ENCODE data around the gene KNSTRN.

KNSTRN gene

GRCh38 chr15:40437752-40438687 lies 55.5 kb downstream of the KNSTRN start:
- intact Hi-C loops (cut with DNase I): no loop called here
- no peak for DNase-seq

DNA sequence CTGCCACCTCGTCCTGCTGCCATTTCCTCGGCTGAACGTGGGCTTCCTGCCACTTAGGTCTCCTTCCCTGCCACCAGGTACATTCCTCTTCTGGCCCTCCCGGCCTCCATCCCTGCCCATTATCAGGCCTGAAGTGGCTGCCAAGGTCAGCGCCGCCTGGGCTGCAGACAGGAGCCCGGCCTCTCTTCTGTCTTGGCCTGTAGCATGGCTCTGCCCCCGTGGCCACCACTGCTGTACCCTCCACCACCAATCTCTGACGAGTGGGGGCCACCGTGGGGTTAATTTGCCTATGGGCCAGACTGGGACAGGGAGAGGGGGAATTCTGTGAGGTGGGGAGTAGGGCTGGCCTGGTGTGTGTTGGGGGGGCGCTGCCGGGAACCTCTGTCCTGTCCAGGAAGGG lies 56.2 kb downstream of the KNSTRN start:
- intact Hi-C loops (cut with DNase I): no loop called here
- DNase-seq: no peak

DNA sequence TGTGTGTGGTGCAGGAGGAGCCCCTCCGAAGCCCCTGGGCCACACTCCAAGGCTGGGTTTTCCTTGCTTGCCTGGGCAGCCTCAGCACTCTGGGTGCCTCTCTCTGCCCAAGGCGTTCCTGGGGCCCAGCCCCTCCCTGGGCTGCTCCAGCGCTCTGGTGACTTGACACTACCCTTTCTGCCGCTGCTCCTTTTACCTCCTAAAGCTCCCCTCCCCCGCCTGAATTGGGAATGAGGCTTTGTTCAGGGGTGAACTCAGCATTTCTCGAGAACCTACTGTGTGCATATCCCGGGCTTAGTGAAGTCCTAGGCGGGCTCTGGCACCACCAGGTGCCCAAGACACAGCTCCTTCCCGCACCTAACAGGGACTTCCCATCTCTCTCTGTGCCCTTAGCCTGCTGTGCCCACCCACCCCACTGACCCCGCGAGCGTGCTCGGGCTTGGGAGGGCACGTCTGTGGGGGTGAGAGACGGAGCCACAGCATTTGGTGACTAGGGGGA lies 57.0 kb downstream of the KNSTRN start:
- intact Hi-C loops (cut with DNase I): no loop called here
- peak in 23 of 42 donors; percentile 20 to 74 (median 45) for DNase-seq

DNA sequence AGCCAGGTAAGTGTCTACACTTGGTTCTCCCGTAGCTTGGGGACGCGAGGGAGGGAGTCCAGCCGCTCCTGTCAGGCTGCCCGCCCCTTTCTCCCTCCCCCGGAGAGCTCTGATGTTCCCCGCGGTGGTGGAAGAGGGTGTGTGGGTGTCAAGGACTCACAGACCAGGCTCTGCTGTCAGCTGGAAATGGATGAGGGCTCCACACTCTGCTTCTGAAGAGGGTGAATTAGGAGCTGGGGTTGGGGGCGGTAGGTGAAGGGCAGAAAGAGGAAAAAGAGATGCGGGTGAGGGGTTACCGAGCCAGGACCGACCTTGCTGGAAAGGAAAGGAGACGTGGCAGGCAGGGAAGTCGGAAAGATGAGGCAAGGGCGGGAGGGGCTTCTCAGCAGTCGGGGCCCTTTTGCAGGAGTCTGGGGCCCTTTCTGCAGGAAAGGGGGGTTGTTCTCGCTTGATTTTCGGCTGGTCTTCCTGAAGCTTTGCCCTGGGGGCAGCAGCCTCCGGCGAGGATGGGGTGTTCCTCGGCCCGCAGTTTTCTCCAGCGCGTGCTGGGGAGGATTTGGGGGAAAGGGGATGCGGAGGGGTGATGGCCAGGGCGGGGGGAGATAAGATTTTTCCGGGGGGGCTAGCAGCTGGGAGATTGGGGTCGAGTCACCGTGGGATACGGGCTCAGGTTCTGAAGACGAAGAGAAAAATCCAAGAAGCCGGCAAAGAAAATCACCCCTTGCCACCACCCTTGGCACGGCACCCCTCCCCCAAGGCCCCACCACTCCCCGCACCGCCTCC lies 57.6 kb downstream of the KNSTRN start:
- intact Hi-C loops (cut with DNase I): no loop called here
- DNase-seq: peak in 30 of 42 donors; percentile 24 to 82 (median 46)

- intact Hi-C loops (cut with DNase I): no loop called here
- DNase-seq: peak; percentile 93 to 100 (median 99)
These were observed 58.4 kb downstream of the KNSTRN start, which contains the start of gene BAHD1 for GRCh38 chr15:40440743-40441564. Gene BAHD1, plus strand, starts transcription at chr15:40440953. Its CDS starts 17,512 bp downstream, at chr15:40458465.

DNA sequence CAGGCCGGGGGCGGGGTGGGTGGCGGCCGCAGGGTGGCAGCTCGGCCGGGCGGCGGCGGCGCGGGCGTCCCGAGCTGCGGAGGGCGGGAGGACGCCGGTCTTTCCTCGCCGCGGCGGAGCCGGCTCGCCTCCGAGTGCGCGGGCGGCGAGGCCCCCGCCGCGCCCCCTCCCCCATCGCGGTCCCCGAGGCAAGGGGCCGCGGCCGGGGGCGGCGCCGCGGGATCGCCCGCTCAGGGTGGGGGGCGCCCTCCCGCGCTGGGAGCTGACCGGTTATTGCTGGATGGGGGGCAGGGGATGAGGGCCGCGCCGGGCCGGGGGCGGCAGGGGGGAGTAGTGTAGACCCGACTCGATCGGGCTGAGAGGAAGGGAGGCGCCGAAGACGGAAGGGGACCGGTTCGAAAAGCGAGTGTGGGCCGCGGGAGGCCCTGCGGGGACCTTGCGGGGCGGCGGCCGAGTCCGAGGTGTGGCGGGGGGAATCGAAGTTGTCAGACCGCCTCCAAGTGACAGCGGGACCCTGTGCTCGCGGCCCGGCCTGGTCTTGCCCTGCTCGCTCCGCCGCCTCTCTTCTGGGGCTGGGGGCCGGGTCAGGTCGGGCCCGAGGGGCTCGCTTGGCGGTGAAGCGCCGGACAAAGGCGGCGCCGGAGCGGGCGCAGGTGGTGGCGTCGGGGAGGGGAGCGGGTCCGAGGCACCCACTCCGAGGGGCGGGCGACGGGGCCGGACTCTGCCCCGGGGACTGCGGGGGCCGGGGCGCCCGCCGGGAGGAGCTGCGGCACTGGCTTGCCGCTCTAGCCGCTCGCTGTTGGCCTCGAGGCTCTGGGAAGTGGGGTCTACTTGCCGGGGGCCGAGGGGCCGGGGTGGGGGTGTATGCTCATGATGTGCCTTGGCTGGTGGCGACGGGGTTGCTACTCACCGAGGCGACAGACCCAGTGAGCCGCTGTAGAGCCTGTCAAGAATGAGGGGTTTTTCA lies 59.3 kb downstream of the KNSTRN start:
- DNase-seq: peak in 13 of 42 donors; percentile 19 to 54 (median 29)
- intact Hi-C loops (cut with DNase I): no loop called here

GRCh38 chr15:40443255-40443654 lies 60.7 kb downstream of the KNSTRN start:
- intact Hi-C loops (cut with DNase I): no loop called here
- no peak for DNase-seq

GRCh38 chr15:40443846-40444245 lies 61.3 kb downstream of the KNSTRN start:
- DNase-seq: no peak
- intact Hi-C loops (cut with DNase I): no loop called here

Data from head of caudate nucleus (tissue), 42 donors.